ENCODE results near the gene LRRC27.
"Not testable (repeated sequence)": the region's sequence is repeated elsewhere in the genome, so short reads cannot be mapped to it uniquely, and the experiment has no call there.

Gene LRRC27

GRCh38 chr10:132306343-132306685 is 25.7 kb upstream of the LRRC27 start:
- TF ChIP-seq POLR2A (IDR thresholded peaks at IDR 0.05; ENCODE audit: low read depth, low read length), result no peak
- FAIRE-seq (no peak), DNase-seq (ENCODE audit: insufficient read length, low spot score) (no peak)

- DNase-seq (ENCODE audit: insufficient read length, low spot score) (no peak), FAIRE-seq (no peak)
- TF ChIP-seq POLR2A (IDR thresholded peaks at IDR 0.05; ENCODE audit: low read depth, low read length), result no peak
Measured at GRCh38 chr10:132306864-132307751, 24.9 kb upstream of the LRRC27 start.

GRCh38 chr10:132307823-132308586 is 24.0 kb upstream of the LRRC27 start, which contains the start of gene STK32C:
Gene STK32C (minus strand): TSS chr10:132307950. CDS start chr10:132307833, 117 bp downstream.
- peak; percentile 74 for TF ChIP-seq POLR2A (IDR thresholded peaks at IDR 0.05; ENCODE audit: low read depth, low read length)
- DNase-seq (ENCODE audit: insufficient read length, low spot score) (peak; percentile 80), FAIRE-seq (no peak)

- no peak for TF ChIP-seq POLR2A (IDR thresholded peaks at IDR 0.05; ENCODE audit: low read depth, low read length)
- FAIRE-seq (no peak), DNase-seq (ENCODE audit: insufficient read length, low spot score) (no peak)
Measured at GRCh38 chr10:132308587-132309470, 23.2 kb upstream of the LRRC27 start.

- DNase-seq (ENCODE audit: insufficient read length, low spot score) (no peak), FAIRE-seq (no peak)
- no peak for TF ChIP-seq POLR2A (IDR thresholded peaks at IDR 0.05; ENCODE audit: low read depth, low read length)
Measured at GRCh38 chr10:132309471-132309865, 22.5 kb upstream of the LRRC27 start.

GRCh38 chr10:132309879-132310591 is 22.0 kb upstream of the LRRC27 start:
- DNase-seq (ENCODE audit: insufficient read length, low spot score) (no peak), FAIRE-seq (no peak)
- no peak for TF ChIP-seq POLR2A (IDR thresholded peaks at IDR 0.05; ENCODE audit: low read depth, low read length)

- no peak for DNase-seq (ENCODE audit: insufficient read length, low spot score)
- FAIRE-seq, result no peak
- no peak for TF ChIP-seq POLR2A (IDR thresholded peaks at IDR 0.05; ENCODE audit: low read depth, low read length)
Measured at GRCh38 chr10:132310701-132311337, 21.2 kb upstream of the LRRC27 start.

GRCh38 chr10:132311338-132311939 is 20.6 kb upstream of the LRRC27 start:
- no peak for DNase-seq (ENCODE audit: insufficient read length, low spot score)
- TF ChIP-seq POLR2A (IDR thresholded peaks at IDR 0.05; ENCODE audit: low read depth, low read length), result no peak
- FAIRE-seq, result no peak

GRCh38 chr10:132313305-132313704 is 18.7 kb upstream of the LRRC27 start:
- no peak for FAIRE-seq
- no peak for DNase-seq (ENCODE audit: insufficient read length, low spot score)

GRCh38 chr10:132313865-132314264 is 18.1 kb upstream of the LRRC27 start:
- no peak for FAIRE-seq
- DNase-seq (ENCODE audit: insufficient read length, low spot score), result no peak

More at GRCh38 chr10:132313305-132313704, 18.7 kb upstream of the LRRC27 start:
- no peak for TF ChIP-seq POLR2A (IDR thresholded peaks at IDR 0.05; ENCODE audit: low read depth, low read length)

GRCh38 chr10:132314336-132314735 is 17.7 kb upstream of the LRRC27 start:
- no peak for FAIRE-seq
- TF ChIP-seq POLR2A (IDR thresholded peaks at IDR 0.05; ENCODE audit: low read depth, low read length), result no peak
- DNase-seq (ENCODE audit: insufficient read length, low spot score), result no peak

More at GRCh38 chr10:132313865-132314264, 18.1 kb upstream of the LRRC27 start:
- no peak for TF ChIP-seq POLR2A (IDR thresholded peaks at IDR 0.05; ENCODE audit: low read depth, low read length)

- not testable (repeated sequence) for FAIRE-seq; DNase-seq (ENCODE audit: insufficient read length, low spot score)
Measured at GRCh38 chr10:132314881-132315280, 17.1 kb upstream of the LRRC27 start.
